Aorta (tissue), 5 donors: ENCODE measurements around the gene GOLGA6B. TPM values are rescaled to one million over a fixed set of nuclear protein-coding genes. Genes with fewer than 3 reads are reported as not detected.
"Not testable (repeated sequence)": the region's sequence is repeated elsewhere in the genome, so short reads cannot be mapped to it uniquely, and the experiment has no call there.

ENCODE experiments used
- ATAC-seq: fragments of 200-7000 bp; cut with Tn5 transposase; one replicate; pipeline ENCODE4 v1.9.1; 2022; ENCODE audit warnings: moderate library complexity; ENCODE audit not compliant: low FRiP score
- DNase-seq, 2 donors: peaks; one replicate each; pipeline ENCODE4 v3.0.0-alpha.2; 2020
- H3K27ac ChIP-seq, 2 donors: one replicate each; pipeline ENCODE4 v1.5.1; 2013; ENCODE audit warnings: low read length in 2 of 2, mild to moderate bottlenecking in 2 of 2, moderate library complexity in 2 of 2, control low read depth in 1 of 2, inconsistent platforms in 1 of 2, low read depth in 1 of 2
- H3K27me3 ChIP-seq, 2 donors: one replicate each; pipeline ENCODE4 v1.6.1; 2013; ENCODE audit warnings: control low read depth in 1 of 2, low read length in 1 of 2, mild to moderate bottlenecking in 1 of 2, moderate library complexity in 1 of 2; ENCODE audit not compliant: insufficient read depth in 2 of 2, control insufficient read depth in 1 of 2
- H3K36me3 ChIP-seq, 2 donors: one replicate each; pipeline ENCODE4 v1.6.1; 2013; ENCODE audit warnings: control low read depth in 1 of 2, low read length in 1 of 2, mild to moderate bottlenecking in 1 of 2; ENCODE audit not compliant: insufficient read depth in 2 of 2, control insufficient read depth in 1 of 2
- H3K4me1 ChIP-seq, 2 donors: one replicate each; pipeline ENCODE4 v1.6.1; 2013; ENCODE audit warnings: low read length in 2 of 2, control low read depth in 1 of 2, mild to moderate bottlenecking in 1 of 2, moderate library complexity in 1 of 2; ENCODE audit not compliant: insufficient read depth in 2 of 2, control insufficient read depth in 1 of 2
- H3K4me3 ChIP-seq, 2 donors: one replicate each; pipeline ENCODE4 v1.5.1; 2013; ENCODE audit warnings: low read length in 2 of 2, control low read depth in 1 of 2, mild to moderate bottlenecking in 1 of 2
- H3K9me3 ChIP-seq: one replicate; pipeline ENCODE4 v1.6.1; 2013; ENCODE audit warnings: mild to moderate bottlenecking, low read length; ENCODE audit not compliant: control insufficient read depth
- WGBS, 2 donors: extraction: QIAGEN DNeasy Blood & Tissue Kit; methylation state at CpG; one replicate each; pipeline ENCODE4 v1.1.7; 2013; 5-methylcytosine and 5-hydroxymethylcytosine counted together
- intact Hi-C, 2 donors: fragments of 100-400 bp; cut with DNase I; formaldehyde crosslinking; loops; one replicate each; pipeline versions ENCODE4 v1.14.2 to v1.15.0; 2022
- polyA plus RNA-seq, 2 donors: library from polyadenylated mRNA; stranded (reverse); fragments of 200-250 nt; gene quantifications; one replicate each; pipeline ENCODE4 v1.2.3, GENCODE V29; 2013
- total RNA-seq, 2 donors: library from RNA; stranded (reverse); fragmentation: NEBNext Ultra II Directional; extraction: Animal tissue kit (Norgen Biotek cat#: 25700); gene quantifications; one replicate each; pipeline ENCODE4 v1.2.1, GENCODE V29; 2021
- donor health status: healthy with polysubstance abuse.
- donor health status: Bipolar disorder and iron deficiency.
- donor health status: DM: no; HTN: no; CAD: no.
- donor health status: DM: no; HTN: no; CAD: no.
- donor health status: DM: yes; HTN: yes; CAD: no.

Gene GOLGA6B
- total and polyA plus RNA-seq, 4 donors, result not detected

DNA sequence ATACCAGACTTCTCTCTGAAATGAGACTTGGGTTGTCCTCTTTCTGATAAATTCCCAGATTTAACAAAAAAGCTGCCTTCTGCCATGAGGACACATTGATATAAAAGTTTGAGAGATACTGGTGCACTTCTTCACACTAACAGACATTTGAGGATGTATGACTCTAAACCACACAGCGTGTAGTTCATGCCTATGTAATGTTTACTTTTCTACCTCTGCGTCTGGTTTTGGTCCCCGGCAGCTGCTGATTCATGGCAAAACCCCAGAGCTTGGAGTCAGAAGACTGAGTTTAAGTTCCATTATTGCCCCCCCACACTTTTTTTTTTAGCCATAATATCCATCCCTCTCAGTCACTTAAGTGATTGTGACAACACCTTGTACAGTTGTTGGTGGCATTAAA lies 1.5 kb downstream of the GOLGA6B start:
- intact Hi-C loops, DNase-seq: not testable (repeated sequence)
- WGBS, 2 donors, result no CpG with 5 or more reads among the region's 3 CpGs

DNA sequence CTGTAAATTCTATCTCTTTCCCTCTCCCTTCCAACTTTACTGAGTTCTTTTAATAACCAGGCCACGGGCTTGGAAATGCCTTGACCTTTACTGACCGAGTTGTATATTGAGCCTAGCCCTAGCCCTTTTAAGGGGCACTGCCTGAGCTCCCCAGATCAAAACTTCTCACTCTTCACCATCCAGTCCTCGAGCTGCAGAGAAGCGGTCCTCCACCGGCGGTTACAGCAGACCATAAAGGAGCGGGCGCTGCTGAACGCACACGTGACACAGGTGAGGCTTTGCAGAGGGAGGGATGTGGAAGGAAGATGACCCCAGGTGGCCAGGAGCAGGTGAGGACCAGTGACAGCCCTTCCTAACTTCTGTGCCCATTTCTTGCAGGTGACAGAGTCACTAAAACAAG lies 6.6 kb downstream of the GOLGA6B start:
- H3K27me3 ChIP-seq, DNase-seq, H3K27ac ChIP-seq, H3K36me3 ChIP-seq, H3K9me3 ChIP-seq, H3K4me3 ChIP-seq, ATAC-seq, H3K4me1 ChIP-seq, intact Hi-C loops: not testable (repeated sequence)
- 83 to 85% methylated on average over 8 of the region's 10 CpGs for WGBS, 2 donors

More for the DNA sequence above, 1.5 kb downstream of the GOLGA6B start:
- H3K4me3 ChIP-seq, H3K27ac ChIP-seq, H3K4me1 ChIP-seq, H3K9me3 ChIP-seq, H3K36me3 ChIP-seq, H3K27me3 ChIP-seq, ATAC-seq: not testable (repeated sequence)

DNA sequence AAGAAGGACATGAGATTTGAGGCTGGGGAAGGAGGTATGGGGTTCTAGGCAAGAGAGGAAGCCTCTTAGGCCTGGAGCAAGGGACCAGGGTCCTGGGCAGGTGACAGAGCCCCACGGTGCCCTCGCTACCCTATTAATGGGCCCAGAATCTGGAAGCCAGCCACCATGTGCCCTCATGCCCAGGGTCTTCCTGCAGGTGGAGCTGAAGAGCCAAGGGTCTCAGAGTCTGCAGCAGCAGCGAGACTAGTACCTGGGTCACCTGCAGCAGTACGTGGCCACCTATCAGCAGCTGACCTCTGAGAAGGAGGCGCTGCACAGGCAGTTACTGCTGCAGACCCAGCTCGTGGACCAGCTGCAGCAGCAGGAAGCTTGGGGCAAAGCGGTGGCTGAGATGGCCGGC lies 9.4 kb downstream of the GOLGA6B start:
- DNase-seq, intact Hi-C loops, ATAC-seq, H3K9me3 ChIP-seq, H3K4me3 ChIP-seq, H3K27ac ChIP-seq, H3K4me1 ChIP-seq, H3K36me3 ChIP-seq, H3K27me3 ChIP-seq: not testable (repeated sequence)
- 43% methylated on average over 3 of the region's 8 CpGs; no CpG with 5 or more reads in 1 of the 2 donors for WGBS, 2 donors

DNA sequence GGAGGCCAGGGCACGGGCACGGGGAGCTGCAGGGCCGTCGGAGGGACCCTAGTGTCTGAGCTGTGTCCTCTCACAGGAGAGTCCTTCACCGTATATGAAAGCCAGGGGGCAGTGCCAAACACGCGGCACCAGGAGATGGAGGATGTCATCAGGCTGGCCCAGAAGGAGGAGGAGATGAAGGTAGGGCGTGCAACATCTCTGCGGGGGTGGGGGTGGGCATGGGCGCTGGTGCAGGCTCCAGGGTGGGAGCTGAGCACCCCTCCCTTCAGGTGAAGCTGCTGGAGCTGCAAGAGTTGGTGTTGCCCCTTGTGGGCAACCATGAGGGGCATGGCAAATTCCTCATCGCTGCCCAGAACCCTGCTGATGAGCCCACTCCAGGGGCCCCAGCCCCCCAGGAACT lies 11.2 kb downstream of the GOLGA6B start:
- H3K4me3 ChIP-seq, ATAC-seq, H3K27me3 ChIP-seq, DNase-seq, H3K9me3 ChIP-seq, intact Hi-C loops, H3K4me1 ChIP-seq, H3K36me3 ChIP-seq, H3K27ac ChIP-seq: not testable (repeated sequence)
- 68 to 71% methylated on average over 3 to 5 of the region's 11 CpGs for WGBS, 2 donors

GRCh38 chr15:72669803-72670202 lies 15.3 kb downstream of the GOLGA6B start:
- not testable (repeated sequence) for H3K27ac ChIP-seq, H3K36me3 ChIP-seq, H3K4me3 ChIP-seq, DNase-seq, H3K27me3 ChIP-seq, H3K9me3 ChIP-seq, H3K4me1 ChIP-seq, ATAC-seq
- intact Hi-C loops, result loop anchor here in 1 of 2 donors (10.0 kb wide), 1 partner anchor 65 kb away; no protein-coding TSS in a partner anchor
- WGBS, 2 donors, result 95 to 96% methylated on average over 2 to 5 of the region's 6 CpGs

- H3K4me1 ChIP-seq, H3K27me3 ChIP-seq, H3K27ac ChIP-seq, H3K4me3 ChIP-seq, H3K36me3 ChIP-seq, H3K9me3 ChIP-seq: not testable (repeated sequence)
- 4 to 5% methylated on average over 5 to 8 of the region's 8 CpGs for WGBS, 2 donors
- intact Hi-C loops, result loop anchor here in 1 of 2 donors (10.0 kb wide), 1 partner anchor 66 kb away; no protein-coding TSS in a partner anchor
- DNase-seq (peak; percentile 84 to 93), ATAC-seq (peak; percentile 74)
These were observed 16.3 kb downstream of the GOLGA6B start for GRCh38 chr15:72670656-72671352.

DNA sequence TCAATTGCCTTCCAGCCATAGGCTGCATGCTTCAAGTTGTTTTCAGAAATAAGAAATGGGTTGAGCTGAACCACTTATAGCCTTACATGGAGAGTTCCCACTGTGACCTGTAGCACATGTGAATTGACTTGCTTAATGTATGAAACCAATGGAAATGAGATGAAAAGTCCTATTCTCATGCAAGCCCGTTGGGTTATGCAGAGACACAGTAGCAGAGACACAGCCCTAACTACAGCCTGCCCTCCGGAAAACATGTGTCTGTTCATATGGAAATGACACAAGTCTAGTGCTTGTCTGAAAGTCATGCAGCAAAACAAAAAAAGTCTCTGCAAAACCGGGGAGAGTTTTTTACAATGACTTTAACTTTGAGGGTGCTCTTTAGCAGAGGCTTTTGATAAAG lies 17.0 kb downstream of the GOLGA6B start:
- no peaks in the 10 kb centered on the region for H3K27me3 ChIP-seq
- H3K9me3 ChIP-seq, result no peaks in the 10 kb centered on the region
- ATAC-seq (no peak), DNase-seq (no peak)
- H3K4me1 ChIP-seq, result no peaks in the 10 kb centered on the region
- WGBS, 2 donors, result 16 to 22% methylated on average over 3 of the region's 3 CpGs
- H3K27ac ChIP-seq, result no peak overlapping the region
- no peaks in the 10 kb centered on the region for H3K36me3 ChIP-seq
- intact Hi-C loops, result loop anchor here in 1 of 2 donors (10.0 kb wide), 1 partner anchor 67 kb away; no protein-coding TSS in a partner anchor
- no peak overlapping the region for H3K4me3 ChIP-seq

DNA sequence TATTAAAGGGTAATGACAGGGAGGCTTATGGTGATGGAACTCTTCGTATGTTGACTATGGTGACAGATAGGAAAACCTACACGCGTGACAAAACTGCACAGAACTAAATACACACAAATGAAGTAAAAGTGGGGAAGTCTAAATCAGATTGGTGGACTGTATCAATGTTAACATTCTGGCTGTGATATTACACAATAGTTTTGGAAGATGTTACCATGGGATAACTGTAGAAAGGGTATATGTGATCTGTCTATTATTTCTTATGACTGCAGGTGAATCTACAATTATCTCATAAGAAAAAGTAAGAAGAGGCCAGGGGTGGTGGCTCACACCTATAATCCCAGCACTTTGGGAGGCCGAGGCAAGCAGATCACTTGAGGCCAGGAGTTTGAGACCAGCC lies 22.3 kb downstream of the GOLGA6B start:
- Histone ChIP-seq H3K4me3 (no peak overlapping the region), H3K27ac (no peak overlapping the region), H3K36me3 (no peaks in the 10 kb centered on the region), H3K9me3 (no peaks in the 10 kb centered on the region), H3K4me1 (no peaks in the 10 kb centered on the region), H3K27me3 (no peaks in the 10 kb centered on the region)
- WGBS, 2 donors, result 90 to 94% methylated on average over 4 of the region's 4 CpGs
- ATAC-seq (no peak), DNase-seq (no peak)
- intact Hi-C loops, result loop anchor here in 1 of 2 donors (10.0 kb wide), 1 partner anchor 72 kb away; no protein-coding TSS in a partner anchor

- no peak for DNase-seq
- intact Hi-C loops, result loop anchor here in 1 of 2 donors (10.0 kb wide), 1 partner anchor 206 kb away; the partner anchor contains the start of gene ARIH1
- Histone ChIP-seq H3K9me3 (no peaks in the 10 kb centered on the region), H3K36me3 (no peaks in the 10 kb centered on the region), H3K27me3 (no peaks in the 10 kb centered on the region), H3K27ac (no peak overlapping the region), H3K4me3 (no peak overlapping the region), H3K4me1 (peaks cover 0 to 3% of the 10 kb centered on the region in 2 donors)
- WGBS, 2 donors, result 56 to 64% methylated on average over 3 of the region's 3 CpGs
- ATAC-seq, result no peak
These were observed 26.4 kb downstream of the GOLGA6B start for GRCh38 chr15:72680931-72681330.
